Measurements from ENCODE around the gene GOSR1.
A peak's percentile ranks its signal among the peaks of the same experiment; 100 is the strongest.
"Not testable (repeated sequence)": the region's sequence is repeated elsewhere in the genome, so short reads cannot be mapped to it uniquely, and the experiment has no call there.

GOSR1 gene

DNA sequence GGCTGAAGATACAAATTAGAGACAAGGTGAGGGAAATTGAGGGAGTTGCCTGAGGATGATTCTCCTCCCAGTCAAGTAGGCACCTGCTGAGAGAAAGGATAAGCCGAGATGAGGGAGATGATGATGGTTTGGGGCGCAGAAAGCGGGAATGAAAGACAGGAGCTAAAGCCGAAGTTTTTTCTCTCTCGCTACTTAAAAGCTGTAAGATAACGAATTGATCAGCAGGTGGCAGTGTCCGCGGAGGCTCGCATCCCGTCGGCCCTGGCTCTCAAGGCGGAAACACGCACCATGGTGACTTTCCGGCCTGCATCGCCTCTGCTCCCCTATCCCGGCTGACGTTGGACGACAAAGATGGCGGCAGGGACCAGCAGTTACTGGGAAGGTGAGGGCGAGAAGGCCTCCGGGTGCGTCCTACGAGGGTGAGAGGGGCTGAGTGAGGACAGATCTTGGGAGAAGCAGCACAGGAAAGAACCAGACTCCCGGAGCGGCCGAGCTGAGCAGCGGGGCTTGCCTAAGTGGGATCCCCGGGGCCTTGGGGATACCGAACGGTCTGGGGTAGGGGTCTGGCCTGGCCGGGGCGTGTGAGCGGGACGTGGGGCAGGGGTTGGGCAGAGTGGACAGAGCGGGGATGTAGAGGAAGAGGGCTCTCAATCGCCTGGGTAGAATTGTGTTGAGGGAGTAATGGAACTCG lies at the start of gene GOSR1:
Gene GOSR1 (plus strand): TSS at position 326 of the 691 bp plus-strand sequence. CDS start 26 bp downstream, at position 352.
- Mint-ChIP-seq H3K36me3 (ENCODE audit: low read depth) (peaks cover 9% of the 10 kb centered on the region), H3K4me1 (ENCODE audit: low read depth) (peaks cover 15% of the 10 kb centered on the region)

DNA sequence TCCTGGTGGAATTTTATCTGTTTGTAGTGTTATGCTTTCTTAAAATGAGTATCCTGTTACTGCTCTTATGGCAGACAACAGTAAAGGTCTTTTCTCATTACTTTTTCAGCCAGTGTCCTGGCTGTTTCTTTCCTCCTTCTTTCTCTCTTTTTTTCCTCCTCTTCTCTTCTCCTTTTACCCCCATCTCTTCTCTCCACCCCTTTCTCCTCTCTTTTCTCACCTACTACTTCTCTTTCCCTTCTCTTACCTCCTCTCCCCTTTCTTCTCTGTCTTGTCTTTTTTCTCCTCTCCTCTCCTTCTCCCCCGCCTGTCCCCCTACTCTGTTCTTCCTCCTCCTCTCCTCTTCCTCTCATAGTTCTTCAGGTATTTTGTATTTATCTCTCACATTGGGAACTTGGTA lies 49.6 kb upstream of the GOSR1 start:
- Mint-ChIP-seq H3K9me3 (no peaks in the 10 kb centered on the region), H3K4me3 (no peak overlapping the region), H3K4me1 (ENCODE audit: low read depth) (no peaks in the 10 kb centered on the region), H3K36me3 (ENCODE audit: low read depth) (peaks cover 25% of the 10 kb centered on the region), H3K27ac (peak overlapping the region; percentile 65), H3K27me3 (ENCODE audit: low read depth) (no peaks in the 10 kb centered on the region)

More for the DNA sequence above, at the start of gene GOSR1:
- Mint-ChIP-seq H3K27ac (peak within 1 kb of the TSS; percentile 93), H3K4me3 (peak within 1 kb of the TSS; percentile 95), H3K9me3 (no peaks in the 10 kb centered on the region), H3K27me3 (ENCODE audit: low read depth) (no peaks in the 10 kb centered on the region)

DNA sequence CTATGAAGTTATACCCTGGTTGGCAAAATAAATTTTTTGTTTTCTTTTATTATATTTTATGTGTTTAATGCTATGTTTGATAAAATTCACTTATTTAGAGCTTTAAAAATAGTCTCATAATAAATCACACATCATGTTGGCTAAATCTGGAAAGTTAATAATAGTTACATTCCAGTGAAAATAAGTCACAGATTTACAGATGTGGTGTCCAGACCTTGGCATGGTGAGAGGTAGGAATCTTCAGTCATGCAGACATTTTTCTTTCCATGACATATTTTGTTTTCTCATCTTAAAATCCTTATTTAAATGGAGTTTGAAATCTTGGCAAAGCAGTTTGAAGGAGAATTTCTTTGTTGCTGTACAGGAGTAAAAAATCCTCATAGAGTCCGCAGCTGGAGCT lies 48.1 kb upstream of the GOSR1 start:
- Mint-ChIP-seq H3K9me3 (no peaks in the 10 kb centered on the region), H3K4me3 (no peak overlapping the region), H3K27me3 (ENCODE audit: low read depth) (no peaks in the 10 kb centered on the region), H3K36me3 (ENCODE audit: low read depth) (peaks cover 32% of the 10 kb centered on the region), H3K27ac (no peak overlapping the region), H3K4me1 (ENCODE audit: low read depth) (no peaks in the 10 kb centered on the region)

DNA sequence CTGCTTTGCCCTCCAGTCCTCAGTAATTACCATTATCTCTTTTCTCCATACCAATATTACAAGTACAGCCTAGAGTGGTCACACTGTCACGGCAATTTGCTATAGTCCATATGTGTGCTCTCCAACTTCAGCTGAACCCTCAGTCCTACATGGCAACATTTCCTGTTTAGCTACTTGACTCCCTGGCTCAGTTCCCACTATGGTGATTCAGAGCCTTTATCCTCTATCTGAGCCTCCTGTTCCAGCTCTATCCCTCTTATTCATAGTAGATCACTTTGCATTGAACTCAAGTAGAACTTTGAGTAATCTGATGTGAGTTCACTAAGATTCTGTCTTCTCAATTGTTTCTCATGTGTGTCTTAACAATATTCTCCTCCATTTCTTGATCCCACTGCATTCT lies 43.7 kb upstream of the GOSR1 start:
- H3K36me3 Mint-ChIP-seq (ENCODE audit: low read depth) = peaks cover 31% of the 10 kb centered on the region
- H3K27ac Mint-ChIP-seq = no peak overlapping the region
- no peaks in the 10 kb centered on the region for H3K9me3 Mint-ChIP-seq
- no peaks in the 10 kb centered on the region for H3K27me3 Mint-ChIP-seq (ENCODE audit: low read depth)
- H3K4me1 Mint-ChIP-seq (ENCODE audit: low read depth) = no peaks in the 10 kb centered on the region
- H3K4me3 Mint-ChIP-seq = no peak overlapping the region

DNA sequence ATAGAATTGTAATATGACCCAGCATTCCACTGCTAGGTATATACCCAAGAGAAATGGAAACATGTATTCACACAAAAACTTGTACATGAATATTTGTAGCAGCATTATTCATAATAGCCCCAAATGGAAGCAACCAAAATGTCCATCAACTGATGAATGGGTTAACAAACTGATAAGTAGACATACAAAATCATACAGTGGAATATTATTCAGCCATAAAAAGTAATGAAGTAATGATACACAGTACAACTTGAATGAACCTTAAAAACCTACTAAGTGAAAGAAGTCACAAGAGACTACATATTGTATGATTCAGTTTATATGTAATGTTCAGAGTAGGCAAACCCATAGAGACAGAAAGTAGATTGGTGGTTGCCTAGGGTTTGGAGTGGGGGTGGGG lies 40.5 kb upstream of the GOSR1 start:
- H3K27me3 Mint-ChIP-seq (ENCODE audit: low read depth) = no peaks in the 10 kb centered on the region
- no peak overlapping the region for H3K4me3 Mint-ChIP-seq
- no peak overlapping the region for H3K27ac Mint-ChIP-seq
- H3K9me3 Mint-ChIP-seq = no peaks in the 10 kb centered on the region
- no peaks in the 10 kb centered on the region for H3K4me1 Mint-ChIP-seq (ENCODE audit: low read depth)
- H3K36me3 Mint-ChIP-seq (ENCODE audit: low read depth) = peaks cover 29% of the 10 kb centered on the region

DNA sequence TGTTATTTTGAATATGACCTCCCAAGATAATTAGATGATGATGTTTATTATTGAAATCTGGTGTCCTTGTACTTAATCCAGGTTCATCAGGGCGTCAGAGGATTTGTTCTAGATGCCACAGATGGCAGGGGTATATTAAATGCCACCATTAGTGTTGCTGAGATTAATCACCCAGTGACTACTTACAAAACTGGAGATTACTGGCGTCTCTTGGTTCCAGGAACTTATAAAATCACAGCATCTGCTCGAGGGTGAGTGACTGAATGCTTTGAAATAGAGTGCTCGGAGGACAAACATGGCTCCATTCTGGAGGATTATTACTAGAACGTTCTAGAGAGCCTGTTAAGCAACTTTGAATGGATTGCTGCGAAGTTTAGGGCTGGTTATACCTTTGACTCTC lies 33.5 kb upstream of the GOSR1 start:
- no peak overlapping the region for H3K27ac Mint-ChIP-seq
- no peaks in the 10 kb centered on the region for H3K9me3 Mint-ChIP-seq
- H3K4me3 Mint-ChIP-seq = no peak overlapping the region
- peaks cover 28% of the 10 kb centered on the region for H3K36me3 Mint-ChIP-seq (ENCODE audit: low read depth)
- peaks cover 3% of the 10 kb centered on the region for H3K4me1 Mint-ChIP-seq (ENCODE audit: low read depth)
- no peaks in the 10 kb centered on the region for H3K27me3 Mint-ChIP-seq (ENCODE audit: low read depth)

DNA sequence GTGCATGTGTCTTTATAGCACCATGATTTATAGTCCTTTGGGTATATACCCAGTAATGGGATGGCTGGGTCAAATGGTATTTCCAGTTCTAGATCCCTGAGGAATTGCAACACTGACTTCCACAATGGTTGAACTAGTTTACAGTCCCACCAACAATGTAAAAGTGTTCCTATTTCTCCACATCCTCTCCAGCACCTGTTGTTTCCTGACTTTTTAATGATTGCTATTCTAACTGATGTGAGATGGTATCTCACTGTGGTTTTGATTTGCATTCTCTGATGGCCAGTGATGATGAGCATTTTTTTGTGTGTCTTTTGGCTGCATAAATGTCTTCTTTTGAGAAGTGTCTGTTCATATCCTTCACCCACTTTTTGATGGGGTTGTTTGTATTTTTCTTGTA lies 30.6 kb upstream of the GOSR1 start:
- H3K4me1 Mint-ChIP-seq (ENCODE audit: low read depth); H3K27me3 Mint-ChIP-seq (ENCODE audit: low read depth); H3K9me3 Mint-ChIP-seq; H3K27ac Mint-ChIP-seq; H3K4me3 Mint-ChIP-seq: not testable (repeated sequence)
- H3K36me3 Mint-ChIP-seq (ENCODE audit: low read depth) = peaks cover 35% of the 10 kb centered on the region

DNA sequence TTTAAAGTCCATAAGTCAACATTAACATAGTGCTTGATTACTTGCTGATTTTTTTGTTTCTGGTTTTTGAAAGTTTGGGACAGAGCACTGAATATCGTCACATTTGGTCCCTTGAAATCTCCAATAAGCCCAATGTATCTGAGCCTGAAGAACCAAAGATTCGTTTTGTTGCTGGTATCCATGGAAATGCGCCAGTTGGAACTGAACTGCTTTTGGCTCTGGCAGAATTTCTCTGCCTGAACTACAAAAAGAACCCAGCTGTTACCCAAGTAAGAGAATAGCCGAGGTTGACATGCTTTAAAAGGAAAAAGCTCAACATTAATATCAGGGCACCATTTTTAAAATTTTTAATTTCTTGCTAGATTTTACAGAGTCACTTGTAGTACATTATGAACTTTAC lies 27.7 kb upstream of the GOSR1 start:
- Mint-ChIP-seq H3K9me3 (peaks cover 4% of the 10 kb centered on the region), H3K36me3 (ENCODE audit: low read depth) (peaks cover 38% of the 10 kb centered on the region), H3K27me3 (ENCODE audit: low read depth) (no peaks in the 10 kb centered on the region), H3K27ac (no peak overlapping the region), H3K4me1 (ENCODE audit: low read depth) (peaks cover 3% of the 10 kb centered on the region), H3K4me3 (no peak overlapping the region)

DNA sequence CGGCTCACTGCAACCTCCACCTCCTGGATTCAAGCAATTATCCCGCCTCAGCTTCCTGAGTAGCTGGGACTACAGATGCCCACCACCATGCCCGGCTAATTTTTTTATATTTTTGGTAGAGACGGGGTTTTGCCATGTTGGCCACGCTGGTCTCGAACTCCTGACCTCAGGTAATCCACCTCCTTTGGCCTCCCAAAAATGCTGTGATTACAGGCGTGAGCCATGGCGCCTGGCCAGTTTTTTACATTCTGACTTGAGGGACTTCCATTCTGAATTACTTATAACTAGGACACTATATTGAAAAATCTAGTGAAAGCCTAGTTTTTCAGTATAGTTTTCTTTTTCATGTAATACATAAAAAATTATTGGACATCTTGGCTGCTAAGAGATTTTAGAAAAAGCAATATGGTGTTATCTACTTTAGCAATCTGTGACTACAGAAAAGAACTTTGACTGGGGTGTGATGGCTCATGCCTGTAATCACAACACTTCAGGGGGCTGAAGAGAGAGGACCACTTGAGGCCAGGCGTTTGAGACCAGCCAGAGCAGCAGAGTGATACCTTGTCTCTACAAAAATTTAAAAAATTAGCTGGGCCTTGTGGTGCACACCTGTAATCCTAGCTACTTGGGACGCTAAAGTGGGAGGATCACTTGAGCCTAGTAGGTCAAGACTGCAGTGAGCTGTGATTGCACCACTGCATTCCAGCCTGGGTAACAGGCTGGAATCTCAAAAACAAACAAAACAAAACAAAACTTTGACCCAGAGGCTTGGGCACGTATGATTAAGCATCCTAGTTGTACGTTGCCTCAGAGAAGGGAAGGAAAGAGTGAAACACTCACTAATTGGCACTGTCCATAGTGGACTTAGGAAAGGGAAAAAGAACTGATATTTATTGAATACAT lies 26.8 kb upstream of the GOSR1 start:
- peaks cover 3% of the 10 kb centered on the region for H3K4me1 Mint-ChIP-seq (ENCODE audit: low read depth)
- no peak overlapping the region for H3K4me3 Mint-ChIP-seq
- peaks cover 37% of the 10 kb centered on the region for H3K36me3 Mint-ChIP-seq (ENCODE audit: low read depth)
- H3K9me3 Mint-ChIP-seq = peaks cover 6% of the 10 kb centered on the region
- H3K27me3 Mint-ChIP-seq (ENCODE audit: low read depth) = no peaks in the 10 kb centered on the region
- H3K27ac Mint-ChIP-seq = no peak overlapping the region

DNA sequence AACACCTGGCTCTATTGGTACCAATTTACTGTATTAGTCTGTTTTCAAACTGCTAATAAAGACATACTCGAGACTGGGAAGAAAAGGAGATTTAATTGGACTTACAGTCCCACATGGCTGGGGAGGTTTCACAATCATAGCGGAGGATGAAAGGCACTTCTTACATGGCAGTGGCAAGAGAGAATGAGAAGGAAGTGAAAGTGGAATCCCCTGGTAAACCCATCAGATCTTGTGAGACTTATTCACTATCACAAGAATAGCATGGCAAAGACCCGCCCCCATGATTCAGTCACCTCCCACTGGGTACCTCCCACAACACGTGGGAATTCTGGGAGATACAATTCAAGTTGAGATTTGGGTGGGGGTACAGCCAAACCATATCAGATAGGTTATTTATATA lies 22.6 kb upstream of the GOSR1 start:
- H3K9me3 Mint-ChIP-seq = peaks cover 6% of the 10 kb centered on the region
- H3K36me3 Mint-ChIP-seq (ENCODE audit: low read depth) = peaks cover 40% of the 10 kb centered on the region
- no peak overlapping the region for H3K4me3 Mint-ChIP-seq

DNA sequence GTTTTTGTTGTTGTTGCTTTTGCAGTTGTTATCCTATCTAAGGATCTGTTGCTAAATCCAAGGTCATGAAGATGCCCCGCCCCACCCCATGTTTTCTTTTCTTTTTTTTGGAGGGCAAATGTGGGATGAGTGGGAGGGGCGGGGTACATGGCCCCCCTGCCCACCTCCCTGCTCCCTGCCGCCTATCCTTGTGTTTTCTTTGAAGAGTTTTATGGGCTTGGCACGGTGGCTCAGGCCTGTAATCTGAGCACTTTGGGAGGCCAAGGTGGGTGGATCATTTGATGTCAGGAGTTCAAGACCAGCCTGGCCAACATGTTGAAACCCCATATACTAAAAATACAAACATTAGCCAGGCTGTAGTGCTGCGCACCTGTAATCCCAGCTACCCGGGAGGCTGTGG lies 18.8 kb upstream of the GOSR1 start:
- Mint-ChIP-seq H3K27ac (no peak overlapping the region), H3K36me3 (ENCODE audit: low read depth) (peaks cover 28% of the 10 kb centered on the region), H3K9me3 (peaks cover 6% of the 10 kb centered on the region), H3K27me3 (ENCODE audit: low read depth) (no peaks in the 10 kb centered on the region), H3K4me1 (ENCODE audit: low read depth) (no peaks in the 10 kb centered on the region), H3K4me3 (no peak overlapping the region)

More for the DNA sequence above, 22.6 kb upstream of the GOSR1 start:
- Mint-ChIP-seq H3K4me1 (ENCODE audit: low read depth) (no peaks in the 10 kb centered on the region), H3K27me3 (ENCODE audit: low read depth) (no peaks in the 10 kb centered on the region), H3K27ac (no peak overlapping the region)

DNA sequence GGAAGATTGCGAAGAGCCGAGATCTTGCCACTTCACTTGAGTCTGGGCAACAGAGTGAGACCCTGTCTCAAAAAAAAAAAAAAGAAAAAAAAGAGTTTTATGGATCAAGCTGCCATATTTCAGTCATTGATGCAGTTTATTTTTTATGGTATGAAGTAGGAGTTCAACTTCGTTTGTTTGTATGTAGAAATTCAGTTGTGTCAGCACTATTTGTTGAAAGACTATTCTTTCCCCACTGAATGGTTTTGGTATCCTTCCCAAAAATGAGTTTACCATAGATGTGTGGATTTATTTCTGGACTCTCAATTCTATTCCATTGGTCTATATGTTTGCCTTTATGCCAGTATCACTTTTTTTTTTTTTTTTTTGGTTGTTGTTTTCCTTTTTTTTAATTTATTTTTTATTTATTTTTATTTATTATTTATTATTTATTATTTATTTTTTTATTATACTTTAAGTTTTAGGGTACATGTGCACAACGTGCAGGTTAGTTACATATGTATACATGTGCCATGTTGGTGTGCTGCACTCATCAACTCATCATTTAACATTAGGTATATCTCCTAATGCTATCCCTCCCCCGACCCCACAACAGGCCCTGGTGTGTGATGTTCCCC lies 18.3 kb upstream of the GOSR1 start:
- not testable (repeated sequence) for H3K27me3 Mint-ChIP-seq (ENCODE audit: low read depth); H3K4me3 Mint-ChIP-seq; H3K9me3 Mint-ChIP-seq; H3K4me1 Mint-ChIP-seq (ENCODE audit: low read depth); H3K27ac Mint-ChIP-seq
- H3K36me3 Mint-ChIP-seq (ENCODE audit: low read depth) = peaks cover 28% of the 10 kb centered on the region

DNA sequence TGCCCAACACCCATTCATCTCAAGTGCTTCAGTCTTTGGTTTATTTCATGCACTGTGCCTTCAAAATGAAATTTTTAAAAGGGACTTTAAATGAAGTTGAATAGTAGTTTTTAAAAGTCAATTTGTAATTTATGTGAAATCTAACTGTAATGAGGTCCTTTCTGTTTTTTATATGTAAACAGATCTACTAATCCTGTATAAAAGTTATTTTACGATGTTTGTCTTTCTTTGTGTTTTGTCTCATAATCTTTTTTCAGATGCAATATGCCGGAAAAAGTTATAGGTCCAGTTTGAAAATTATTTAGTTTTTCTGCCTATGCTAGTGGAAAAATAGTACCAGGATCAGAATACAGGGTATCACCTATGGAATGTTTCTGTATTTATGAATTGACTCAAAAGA lies 8.7 kb upstream of the GOSR1 start:
- Mint-ChIP-seq H3K9me3 (no peaks in the 10 kb centered on the region), H3K4me3 (no peak overlapping the region), H3K27me3 (ENCODE audit: low read depth) (no peaks in the 10 kb centered on the region), H3K4me1 (ENCODE audit: low read depth) (no peaks in the 10 kb centered on the region), H3K36me3 (ENCODE audit: low read depth) (peaks cover 6% of the 10 kb centered on the region), H3K27ac (no peak overlapping the region)

DNA sequence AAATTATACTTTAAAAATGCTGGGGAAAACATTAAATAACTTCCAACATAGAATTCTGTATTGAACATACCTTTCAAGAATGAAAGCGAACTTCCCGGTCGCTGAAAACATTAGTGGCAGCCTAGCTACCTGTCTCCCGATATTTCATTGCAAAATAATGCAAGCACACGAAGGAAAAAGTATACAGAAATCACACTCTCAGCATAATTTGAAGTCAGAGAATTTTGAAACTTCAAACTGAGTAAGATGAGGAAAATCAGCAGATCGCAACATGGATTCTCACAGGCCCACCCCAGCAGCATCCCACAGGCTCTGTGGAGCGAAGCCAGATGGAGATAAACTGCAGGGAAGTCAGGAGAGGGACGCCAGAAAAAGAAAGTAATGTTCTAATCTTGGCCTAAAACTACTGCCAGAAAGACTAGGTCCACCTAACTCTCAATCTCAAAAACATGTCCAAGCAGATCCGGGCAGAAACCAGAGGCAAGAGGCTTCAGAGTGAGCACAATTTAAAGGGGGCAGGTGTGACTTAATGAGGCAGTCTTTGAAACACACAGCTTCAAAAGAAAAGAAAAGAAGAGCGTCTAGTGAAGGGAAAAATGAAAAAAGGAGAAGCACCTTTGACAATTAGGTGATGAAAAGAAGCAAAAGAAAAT lies 4.8 kb upstream of the GOSR1 start:
- H3K9me3 Mint-ChIP-seq = no peaks in the 10 kb centered on the region
- H3K27ac Mint-ChIP-seq = no peak overlapping the region
- no peak overlapping the region for H3K4me3 Mint-ChIP-seq
- peaks cover 2% of the 10 kb centered on the region for H3K36me3 Mint-ChIP-seq (ENCODE audit: low read depth)
- H3K4me1 Mint-ChIP-seq (ENCODE audit: low read depth) = peaks cover 8% of the 10 kb centered on the region
- no peaks in the 10 kb centered on the region for H3K27me3 Mint-ChIP-seq (ENCODE audit: low read depth)
